Fibroblast of pulmonary artery (primary cell): ENCODE data around the gene STAG1.

Experiments
- DNase-seq: peaks from one replicate; pipeline ENCODE4 v3.0.0-alpha.2; 2010; ENCODE audit warnings: low read depth
- H3K4me3 ChIP-seq: replicated peaks from 2 replicates; pipeline ENCODE4 v1.5.1; 2011; ENCODE audit warnings: low read depth, mild to moderate bottlenecking, control low read depth, low read length, moderate library complexity
- CTCF ChIP-seq: IDR thresholded peaks from 2 replicates; pipeline ENCODE4 v1.5.1; 2011; ENCODE audit warnings: mild to moderate bottlenecking, control low read depth, low read length, inconsistent platforms; ENCODE audit errors: missing control alignments

Gene STAG1

GRCh38 chr3:136703429-136703828, 48.7 kb downstream of the STAG1 start:
- no peak for TF ChIP-seq CTCF
- no peak overlapping the region for H3K4me3 ChIP-seq
- no peak for DNase-seq

- DNase-seq = peak; percentile 27
- no peak overlapping the region for H3K4me3 ChIP-seq
- no peak for TF ChIP-seq CTCF
These were observed 52.8 kb downstream of the STAG1 start for GRCh38 chr3:136699271-136699828.

GRCh38 chr3:136698361-136698760, 53.8 kb downstream of the STAG1 start:
- H3K4me3 ChIP-seq = no peak overlapping the region
- DNase-seq = no peak
- no peak for TF ChIP-seq CTCF

GRCh38 chr3:136696797-136697196, 55.4 kb downstream of the STAG1 start:
- H3K4me3 ChIP-seq = no peak overlapping the region
- no peak for DNase-seq
- TF ChIP-seq CTCF = no peak

GRCh38 chr3:136694321-136694720, 57.9 kb downstream of the STAG1 start:
- no peak overlapping the region for H3K4me3 ChIP-seq
- TF ChIP-seq CTCF = no peak
- no peak for DNase-seq

GRCh38 chr3:136690599-136690998, 61.6 kb downstream of the STAG1 start:
- no peak overlapping the region for H3K4me3 ChIP-seq
- TF ChIP-seq CTCF = no peak
- no peak for DNase-seq

- no peak for DNase-seq
- H3K4me3 ChIP-seq = no peak overlapping the region
- no peak for TF ChIP-seq CTCF
These were observed 66.3 kb downstream of the STAG1 start for GRCh38 chr3:136685882-136686281.
